CD4-positive, alpha-beta T cell treated with Interferon alpha-2 for 1 hour (primary cell): ENCODE results near the gene LYPD6B.

Experiments used
- DNase-seq, 2 donors: peaks; one replicate each; pipeline ENCODE4 v3.0.0-alpha.2; 2020 to 2022

The LYPD6B gene

DNA sequence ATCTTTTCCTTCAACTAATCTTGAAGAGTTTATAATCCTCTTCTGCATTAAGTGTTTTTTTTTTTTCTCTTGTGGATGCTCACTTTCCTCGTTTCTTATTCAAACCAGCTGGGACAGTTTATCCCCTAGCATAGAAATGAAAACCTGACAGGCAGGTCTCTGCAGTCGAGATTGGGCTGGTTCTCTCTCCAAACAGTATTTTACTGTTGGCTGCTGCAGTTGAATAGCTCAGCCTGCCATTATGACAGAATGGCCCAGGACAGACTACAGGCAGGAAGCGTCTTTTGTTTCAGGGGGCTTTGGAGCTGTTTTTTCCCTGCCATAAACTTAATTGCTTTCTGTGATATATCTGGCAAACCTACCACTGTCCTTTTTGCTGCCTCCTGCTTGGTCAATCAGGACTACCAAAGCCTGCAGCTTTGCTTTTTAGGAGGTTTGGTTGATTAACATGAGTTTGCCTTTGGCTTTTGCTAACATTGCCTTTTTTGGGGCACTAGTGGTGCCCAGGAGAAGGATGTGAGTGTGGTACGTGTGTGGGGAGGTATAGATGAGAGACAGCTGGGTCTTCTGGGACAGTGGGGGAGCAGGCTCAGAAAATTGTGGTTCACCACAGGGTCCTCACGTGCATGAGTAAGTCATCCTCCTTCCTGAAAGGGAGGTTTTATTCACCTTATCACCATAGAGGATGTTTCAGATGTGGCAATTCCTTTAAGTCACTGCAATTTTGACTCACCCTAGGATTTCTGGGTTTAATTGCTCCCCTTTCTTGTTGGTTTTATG, 128.7 kb downstream of the LYPD6B start:
- DNase-seq = peak; percentile 5 to 29

DNA sequence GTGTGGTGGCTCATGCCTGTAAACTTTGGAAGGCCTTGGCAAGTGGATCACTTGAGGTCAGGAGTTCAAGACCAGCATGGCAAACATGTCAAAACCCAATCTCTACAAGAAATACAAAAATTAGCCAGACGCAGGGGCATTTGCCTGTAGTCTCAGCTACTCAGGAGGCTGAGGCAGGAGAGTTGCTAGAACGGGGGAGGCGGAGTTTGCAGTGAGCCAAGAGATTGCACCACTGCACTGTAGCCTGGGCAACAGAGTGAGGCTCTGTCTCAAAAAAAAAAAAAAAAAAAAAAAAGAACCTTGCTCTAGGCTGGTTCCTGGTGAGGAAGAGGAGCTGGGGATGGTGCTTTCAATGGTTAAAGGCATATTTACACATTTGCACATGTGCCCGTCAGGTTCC, 129.4 kb downstream of the LYPD6B start:
- peak in 1 of 2 donors; percentile 1 for DNase-seq

DNA sequence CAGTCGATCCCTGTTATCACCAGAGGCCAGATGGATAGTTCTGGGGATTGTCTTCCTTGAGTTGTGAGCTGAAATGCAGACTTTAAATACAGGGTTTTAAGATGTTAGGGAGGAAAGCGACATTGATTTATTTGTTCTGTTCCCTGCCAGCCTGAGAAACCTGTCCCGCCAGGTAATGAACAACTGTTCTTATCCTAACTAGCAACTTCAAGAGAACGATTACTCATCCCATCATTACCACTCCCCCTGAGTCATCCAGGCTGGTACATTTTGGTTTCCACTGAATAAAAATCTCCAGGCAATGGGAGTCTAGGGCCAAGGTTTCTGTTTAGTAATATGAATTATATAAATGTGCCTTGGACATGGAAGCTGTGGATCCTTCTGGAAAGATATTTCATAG, 131.2 kb downstream of the LYPD6B start:
- DNase-seq = no peak

- no peak for DNase-seq
Measured at GRCh38 chr2:149170156-149170555, 131.7 kb downstream of the LYPD6B start.

DNA sequence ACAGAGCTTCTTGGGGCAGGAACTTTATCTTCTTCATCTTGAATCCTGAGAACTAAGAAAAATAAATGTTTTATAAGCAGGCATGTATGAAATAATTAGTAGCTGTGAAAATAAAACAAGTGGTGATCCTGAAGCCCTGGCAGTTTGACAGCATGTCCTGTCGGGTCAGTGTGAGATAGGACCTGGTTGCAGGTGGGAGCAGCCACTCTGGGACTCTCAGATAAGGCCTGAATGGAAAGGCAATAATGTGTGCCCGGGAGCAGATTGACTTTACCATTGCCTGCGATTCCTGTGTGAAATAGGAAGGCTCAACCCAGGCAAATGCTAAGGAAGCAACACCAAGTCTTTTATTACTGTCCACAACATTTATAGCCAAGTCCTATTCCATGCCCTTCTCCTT, 132.4 kb downstream of the LYPD6B start:
- DNase-seq = no peak

GRCh38 chr2:149173220-149173619, 134.7 kb downstream of the LYPD6B start:
- DNase-seq = no peak

DNA sequence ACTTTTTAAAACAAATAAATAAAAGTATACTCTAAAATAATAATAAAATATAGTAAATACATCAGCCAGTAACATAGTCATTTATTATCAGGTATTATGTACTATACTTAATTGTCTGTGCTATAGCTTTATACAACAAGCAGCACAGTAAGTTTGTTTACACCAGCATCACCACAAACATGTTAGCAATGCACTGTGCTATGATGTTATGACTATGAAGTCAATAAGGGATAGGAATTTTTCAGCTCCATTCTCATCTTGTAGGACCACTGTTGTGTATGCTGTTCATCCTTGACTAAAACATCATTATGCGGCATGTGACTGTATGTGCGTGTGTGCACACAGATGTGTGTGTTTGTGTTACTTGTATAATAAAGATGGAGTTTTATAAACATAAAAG, 137.5 kb downstream of the LYPD6B start:
- no peak for DNase-seq

GRCh38 chr2:149178612-149179011, 140.1 kb downstream of the LYPD6B start:
- DNase-seq = no peak

DNA sequence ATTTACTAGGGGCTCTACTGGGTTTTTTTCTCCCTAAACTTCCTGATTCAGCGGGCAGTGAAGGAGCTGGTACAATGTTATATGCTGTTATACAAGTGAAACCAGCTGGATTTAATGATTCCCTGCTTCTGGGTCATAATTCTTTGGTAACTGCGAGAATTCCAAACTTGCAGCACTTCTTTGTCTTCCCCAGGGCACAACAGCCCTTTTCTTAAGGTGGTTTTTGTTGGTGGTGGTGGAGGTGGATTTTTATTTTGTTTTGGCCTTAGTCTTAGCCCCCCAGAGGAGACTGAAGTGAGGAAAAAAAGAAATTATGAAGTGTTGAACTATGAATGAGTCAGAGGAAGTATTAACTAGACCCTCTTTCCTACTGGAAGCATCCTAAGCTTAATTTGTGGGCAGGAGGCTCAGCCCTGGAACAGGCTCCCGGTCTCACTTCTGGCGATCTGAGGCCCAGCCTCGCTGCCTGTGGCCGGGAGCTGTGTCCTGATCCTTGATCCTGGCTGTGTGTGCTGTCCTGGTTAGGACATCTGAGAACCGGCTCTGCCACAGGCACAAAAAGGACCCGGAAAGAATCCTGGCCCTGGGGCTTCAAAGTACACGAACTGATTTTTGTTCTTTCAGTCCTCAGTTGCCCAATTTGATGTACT, 141.9 kb downstream of the LYPD6B start:
- no peak for DNase-seq

- no peak for DNase-seq
Measured at GRCh38 chr2:149183187-149183586, 144.7 kb downstream of the LYPD6B start.

GRCh38 chr2:149184991-149185390, 146.5 kb downstream of the LYPD6B start:
- no peak for DNase-seq

DNA sequence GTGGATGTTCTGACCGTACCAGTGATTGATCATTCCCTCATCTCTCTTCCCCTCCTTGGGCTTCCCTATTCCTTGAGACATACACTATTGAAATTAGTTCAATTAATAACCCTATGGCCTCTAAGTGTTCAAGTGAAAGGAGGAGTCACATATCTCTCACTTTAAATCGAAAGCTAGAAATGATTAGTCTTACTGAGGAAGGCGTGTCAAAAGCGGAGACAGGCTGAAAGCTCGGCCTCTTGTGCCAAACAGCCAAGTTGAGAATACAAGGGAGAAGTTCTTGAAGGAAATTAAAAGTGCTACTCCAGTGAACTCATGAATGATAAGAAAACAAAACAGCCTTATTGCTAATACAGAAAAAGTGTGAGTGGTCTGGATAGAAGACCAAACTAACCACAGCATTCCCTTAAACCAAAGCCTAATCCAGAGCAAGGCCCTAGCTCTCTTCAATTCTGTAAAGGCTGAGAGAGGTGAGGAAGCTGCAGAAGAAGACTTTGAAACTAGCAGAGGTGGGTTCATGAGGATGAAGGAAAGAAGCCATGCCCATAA, 147.5 kb downstream of the LYPD6B start:
- DNase-seq = no peak

- DNase-seq = no peak
Measured at GRCh38 chr2:149187057-149187456, 148.6 kb downstream of the LYPD6B start.

- no peak for DNase-seq
Measured at GRCh38 chr2:149188291-149188690, 149.8 kb downstream of the LYPD6B start.

- no peak for DNase-seq
Measured at GRCh38 chr2:149189769-149190168, 151.3 kb downstream of the LYPD6B start.

GRCh38 chr2:149191915-149192314, 153.4 kb downstream of the LYPD6B start:
- no peak for DNase-seq

- DNase-seq = no peak
Measured at GRCh38 chr2:149192427-149192826, 153.9 kb downstream of the LYPD6B start.

DNA sequence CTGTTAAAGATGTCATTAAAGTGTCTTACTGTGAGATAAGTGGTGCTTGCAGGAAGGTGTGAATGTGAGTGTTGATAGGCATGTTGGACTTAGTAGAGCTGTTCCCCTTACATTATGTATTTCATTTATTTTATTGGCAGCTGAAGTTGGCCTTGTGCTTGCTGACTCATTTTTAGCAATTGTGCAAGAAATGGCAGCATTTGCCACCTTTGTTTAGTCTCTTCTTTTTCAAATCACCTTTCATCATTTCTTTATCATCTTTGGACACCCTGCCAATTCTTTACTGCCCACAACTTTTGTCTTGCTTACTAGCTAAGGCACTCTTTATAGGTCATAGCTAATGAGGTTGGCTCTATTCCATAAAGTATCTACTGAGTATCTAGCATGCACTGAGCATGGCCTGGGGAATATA, 161.6 kb downstream of the LYPD6B start:
- DNase-seq = no peak

DNA sequence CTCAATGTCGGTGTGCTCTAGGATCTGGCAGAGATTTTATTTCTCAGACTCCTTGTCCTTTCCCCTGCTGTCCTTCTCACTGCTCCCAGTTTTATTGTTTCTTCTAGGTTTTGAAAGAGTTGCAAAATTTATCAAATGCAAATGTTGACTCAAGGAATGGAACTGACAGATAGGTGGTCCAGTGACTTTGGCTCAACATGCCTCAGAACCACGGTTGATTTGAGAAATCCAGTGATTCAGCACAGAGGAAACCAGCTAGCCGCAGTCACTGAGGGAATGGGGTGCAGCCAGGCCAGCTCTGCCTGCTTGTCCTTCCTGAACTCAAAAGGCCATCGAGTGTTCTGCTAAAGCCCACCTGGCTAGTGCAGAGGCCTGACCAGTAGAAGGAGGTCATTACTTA, 166.2 kb downstream of the LYPD6B start:
- DNase-seq = no peak

- DNase-seq = no peak
Measured at GRCh38 chr2:149205143-149205542, 166.6 kb downstream of the LYPD6B start.

GRCh38 chr2:149213764-149214493, 175.4 kb downstream of the LYPD6B start:
- DNase-seq = no peak

DNA sequence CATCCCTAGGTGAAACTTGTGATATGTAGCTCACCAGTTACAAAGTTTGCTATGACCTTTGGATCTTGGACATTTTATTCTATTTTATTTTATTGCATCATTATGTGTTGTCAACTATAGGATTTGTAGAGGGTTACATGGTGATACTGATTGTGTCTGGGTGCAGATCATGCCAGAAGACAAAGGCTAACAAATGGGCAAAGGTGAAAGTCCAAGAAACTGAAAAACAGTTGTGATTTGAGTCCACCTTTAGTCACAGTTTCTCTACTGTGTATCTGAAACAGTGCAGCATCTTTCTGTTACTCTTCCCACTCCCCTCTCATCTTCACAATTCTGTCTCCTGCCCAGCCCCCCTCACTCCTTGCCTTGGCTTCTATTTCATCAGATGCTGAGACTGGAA, 180.0 kb downstream of the LYPD6B start:
- no peak for DNase-seq

- DNase-seq = no peak
Measured at GRCh38 chr2:149219856-149220255, 181.4 kb downstream of the LYPD6B start.

- DNase-seq = no peak
Measured at GRCh38 chr2:149221002-149221401, 182.5 kb downstream of the LYPD6B start.
